Thyroid gland (tissue), 4 donors: ENCODE measurements around the gene DNAH17.

Experiments
- POLR2A ChIP-seq, 2 donors: fragments of 450-650 bp; IDR thresholded peaks; one replicate each; pipeline ENCODE4 v1.6.1; 2017; ENCODE audit warnings: antibody characterized with exemption in 2 of 2, mild to moderate bottlenecking in 2 of 2, moderate library complexity in 1 of 2
- TF ChIP-seq, protein P1 (sequence below), 6 experiments: fragments of 200-600 bp in 3 of 6; fragments of 450-650 bp in 3 of 6; sonication (generic) in 3 of 6; IDR thresholded peaks; one replicate each; pipeline ENCODE4 v1.5.1; 2016 to 2019; ENCODE audit warnings: antibody characterized with exemption in 6 of 6, mild to moderate bottlenecking in 2 of 6, inconsistent platforms in 1 of 6, moderate library complexity in 1 of 6

DNA sequence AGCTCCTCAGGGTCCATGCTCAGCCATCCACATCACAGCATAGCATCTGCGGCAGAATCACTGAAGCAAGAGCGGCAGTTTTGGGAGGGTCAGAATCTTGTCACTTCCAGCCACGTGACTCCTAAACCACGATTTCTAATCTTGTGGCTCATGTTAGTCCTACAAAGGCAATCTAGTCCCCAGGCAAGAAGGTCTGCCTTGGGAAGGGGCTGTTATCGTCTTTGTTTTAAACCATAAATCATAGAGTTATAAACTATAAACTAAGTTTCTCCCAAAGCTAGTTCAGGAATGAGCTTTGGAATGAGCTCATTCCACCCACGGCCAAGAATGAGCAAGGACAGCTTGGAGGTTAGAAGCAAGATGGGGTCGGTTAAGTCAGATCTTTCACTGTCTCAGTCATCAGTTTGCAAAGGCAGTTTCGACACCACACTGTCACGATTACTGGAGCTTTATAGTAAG is 20.8 kb upstream of the DNAH17 start:
- TF ChIP-seq, protein P1, sequence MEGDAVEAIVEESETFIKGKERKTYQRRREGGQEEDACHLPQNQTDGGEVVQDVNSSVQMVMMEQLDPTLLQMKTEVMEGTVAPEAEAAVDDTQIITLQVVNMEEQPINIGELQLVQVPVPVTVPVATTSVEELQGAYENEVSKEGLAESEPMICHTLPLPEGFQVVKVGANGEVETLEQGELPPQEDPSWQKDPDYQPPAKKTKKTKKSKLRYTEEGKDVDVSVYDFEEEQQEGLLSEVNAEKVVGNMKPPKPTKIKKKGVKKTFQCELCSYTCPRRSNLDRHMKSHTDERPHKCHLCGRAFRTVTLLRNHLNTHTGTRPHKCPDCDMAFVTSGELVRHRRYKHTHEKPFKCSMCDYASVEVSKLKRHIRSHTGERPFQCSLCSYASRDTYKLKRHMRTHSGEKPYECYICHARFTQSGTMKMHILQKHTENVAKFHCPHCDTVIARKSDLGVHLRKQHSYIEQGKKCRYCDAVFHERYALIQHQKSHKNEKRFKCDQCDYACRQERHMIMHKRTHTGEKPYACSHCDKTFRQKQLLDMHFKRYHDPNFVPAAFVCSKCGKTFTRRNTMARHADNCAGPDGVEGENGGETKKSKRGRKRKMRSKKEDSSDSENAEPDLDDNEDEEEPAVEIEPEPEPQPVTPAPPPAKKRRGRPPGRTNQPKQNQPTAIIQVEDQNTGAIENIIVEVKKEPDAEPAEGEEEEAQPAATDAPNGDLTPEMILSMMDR (IDR thresholded peaks at IDR 0.05) = no peak
- no peak for TF ChIP-seq POLR2A (IDR thresholded peaks at IDR 0.05)
